Astrocyte of the spinal cord (primary cell): Measurements from ENCODE around the gene AGPAT2.

ENCODE experiments used
- DNase-seq: peaks from one replicate; pipeline ENCODE4 v3.0.0; 2011; ENCODE audit warnings: low read depth, low spot score
- H3K4me3 ChIP-seq: 2 replicates; pipeline ENCODE4 v1.5.1; 2011; ENCODE audit warnings: low read depth, mild to moderate bottlenecking, low read length, moderate library complexity
- CTCF ChIP-seq: IDR thresholded peaks from 2 replicates; pipeline ENCODE4 v1.5.1; 2012; ENCODE audit warnings: low read depth, mild to moderate bottlenecking, low read length, inconsistent platforms
- in situ Hi-C: cut with HindIII; loops from 2 replicates; pipeline ENCODE4 v1.10.0; 2017; ENCODE audit warnings: low sequenced_read_pairs

The AGPAT2 gene

GRCh38 chr9:136692185-136693134, 5.2 kb upstream of the AGPAT2 start:
- no peak for TF ChIP-seq CTCF
- in situ Hi-C loops: no loop called here
- no peak for DNase-seq
- no peak overlapping the region for H3K4me3 ChIP-seq

GRCh38 chr9:136691316-136692184, 4.3 kb upstream of the AGPAT2 start:
- H3K4me3 ChIP-seq: no peak overlapping the region

GRCh38 chr9:136690806-136691261, 3.6 kb upstream of the AGPAT2 start:
- in situ Hi-C loops: no loop called here
- no peak for TF ChIP-seq CTCF
- H3K4me3 ChIP-seq: no peak overlapping the region
- DNase-seq: no peak

More at GRCh38 chr9:136691316-136692184, 4.3 kb upstream of the AGPAT2 start:
- in situ Hi-C loops: no loop called here
- DNase-seq: no peak
- no peak for TF ChIP-seq CTCF

GRCh38 chr9:136690104-136690805, 3.0 kb upstream of the AGPAT2 start:
- no peak for DNase-seq
- no peak overlapping the region for H3K4me3 ChIP-seq
- TF ChIP-seq CTCF: no peak
- in situ Hi-C loops: no loop called here

GRCh38 chr9:136689108-136689460, 1.8 kb upstream of the AGPAT2 start:
- H3K4me3 ChIP-seq: no peak overlapping the region
- TF ChIP-seq CTCF: no peak
- in situ Hi-C loops: no loop called here
- DNase-seq: no peak
